ENCODE measurements around the gene ADCY9. TPM values are rescaled to one million over a fixed set of nuclear protein-coding genes. Genes with fewer than 3 reads are reported as not detected.
A peak's percentile ranks its signal among the peaks of the same experiment; 100 is the strongest.

ADCY9 gene
- total RNA-seq: 10 to 100 TPM; 22.3 to 37.6 TPM
- polyA plus RNA-seq: 10 to 100 TPM; 12.7 to 12.8 TPM
- long read RNA-seq, donor 1, full-length matches to known transcripts: 2 of 2 reads
- long read RNA-seq, donor 1, partial matches to known transcripts: 0 of 2 reads
- long read RNA-seq, donor 1, other reads (novel, unspliced or antisense): 0 of 2 reads
- long read RNA-seq, donor 2: 0 reads
- long read RNA-seq, donor 3: 0 reads
- long read RNA-seq, donor 4: 0 reads
- long read RNA-seq, donor 5: 0 reads

DNA sequence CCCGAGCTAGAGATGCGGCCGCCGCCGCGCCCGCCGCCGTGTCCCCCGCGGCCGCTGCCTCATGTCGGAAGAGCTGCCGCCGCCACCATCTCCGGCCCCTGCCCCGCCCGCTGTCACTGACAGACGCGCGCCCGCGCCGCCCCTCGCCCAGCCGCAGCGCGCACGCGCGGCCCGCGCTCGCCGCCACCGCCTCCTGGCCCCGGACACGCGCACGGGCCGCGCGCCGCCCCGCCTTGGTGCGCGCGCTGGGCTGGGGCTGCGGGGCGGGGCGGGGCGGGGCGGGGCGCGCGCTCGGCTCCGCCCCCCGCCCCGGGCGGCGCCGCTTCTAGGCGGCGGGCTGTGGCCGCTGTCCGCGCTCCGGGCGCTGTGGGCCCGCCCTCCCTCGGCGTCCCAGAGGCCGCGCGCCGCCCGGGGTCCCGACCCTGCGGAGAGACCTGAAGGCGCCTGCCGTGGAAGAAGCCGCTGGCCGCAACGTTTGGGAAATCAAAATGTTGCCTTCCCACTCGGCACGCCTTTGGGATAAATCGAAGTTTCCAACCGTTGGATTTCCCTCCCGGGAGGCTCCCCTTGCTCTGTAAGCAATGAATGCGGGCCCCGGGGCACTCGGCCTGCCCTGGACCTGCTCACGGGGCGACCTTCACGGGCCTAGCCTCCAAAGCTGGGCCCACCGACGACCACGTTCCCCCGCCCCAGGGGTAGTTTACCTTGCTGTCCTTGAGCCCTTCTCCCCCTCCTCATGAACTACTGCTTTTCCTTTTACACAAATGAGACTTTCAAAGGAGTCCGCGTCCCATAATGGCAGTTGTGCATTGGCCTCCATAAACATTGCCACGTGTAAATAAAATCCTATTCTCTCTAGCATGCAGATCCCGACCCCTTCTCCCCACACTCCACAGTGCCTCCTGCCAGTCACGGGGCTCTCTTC is at the start of gene ADCY9:
Gene ADCY9 (minus strand): TSS at position 118 of the 925 bp plus-strand sequence. CDS start 1,000 bp downstream, outside the sequence.
- Histone ChIP-seq H3K27ac (ENCODE audit: low read depth in 1 of 2, low read length in 1 of 2) (peak within 1 kb of the TSS; percentile 80 to 84), H3K4me1 (ENCODE audit: control insufficient read depth in 5 of 5, insufficient read depth in 5 of 5, low read length in 5 of 5) (peaks cover 0 to 37% (median 15%) of the 10 kb centered on the region in 5 donors), H3K36me3 (ENCODE audit: control insufficient read depth in 4 of 4, insufficient read depth in 4 of 4, low read length in 4 of 4) (peaks cover 0 to 2% (median 0%) of the 10 kb centered on the region in 4 donors), H3K4me3 (peak within 1 kb of the TSS; percentile 62), H3K9ac (ENCODE audit: insufficient read depth in 1 of 2, low read length in 2 of 2) (peak within 1 kb of the TSS; percentile 68 to 71), H3K9me3 (ENCODE audit: control insufficient read depth in 4 of 4, insufficient read depth in 3 of 4, low read length in 3 of 4) (no peaks in the 10 kb centered on the region), H3K27me3 (ENCODE audit: control insufficient read depth in 3 of 3, insufficient read depth in 3 of 3, low read length in 2 of 3) (no peaks in the 10 kb centered on the region)
- peak; percentile 82 to 94 (median 85) for DNase-seq
- peak; percentile 85 for ATAC-seq (ENCODE audit: insufficient read depth, low FRiP score)
- WGBS, 2 donors: 3 to 5% methylated on average over 53 to 105 of the region's 105 CpGs
- TF ChIP-seq, protein P1, sequence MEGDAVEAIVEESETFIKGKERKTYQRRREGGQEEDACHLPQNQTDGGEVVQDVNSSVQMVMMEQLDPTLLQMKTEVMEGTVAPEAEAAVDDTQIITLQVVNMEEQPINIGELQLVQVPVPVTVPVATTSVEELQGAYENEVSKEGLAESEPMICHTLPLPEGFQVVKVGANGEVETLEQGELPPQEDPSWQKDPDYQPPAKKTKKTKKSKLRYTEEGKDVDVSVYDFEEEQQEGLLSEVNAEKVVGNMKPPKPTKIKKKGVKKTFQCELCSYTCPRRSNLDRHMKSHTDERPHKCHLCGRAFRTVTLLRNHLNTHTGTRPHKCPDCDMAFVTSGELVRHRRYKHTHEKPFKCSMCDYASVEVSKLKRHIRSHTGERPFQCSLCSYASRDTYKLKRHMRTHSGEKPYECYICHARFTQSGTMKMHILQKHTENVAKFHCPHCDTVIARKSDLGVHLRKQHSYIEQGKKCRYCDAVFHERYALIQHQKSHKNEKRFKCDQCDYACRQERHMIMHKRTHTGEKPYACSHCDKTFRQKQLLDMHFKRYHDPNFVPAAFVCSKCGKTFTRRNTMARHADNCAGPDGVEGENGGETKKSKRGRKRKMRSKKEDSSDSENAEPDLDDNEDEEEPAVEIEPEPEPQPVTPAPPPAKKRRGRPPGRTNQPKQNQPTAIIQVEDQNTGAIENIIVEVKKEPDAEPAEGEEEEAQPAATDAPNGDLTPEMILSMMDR (IDR thresholded peaks at IDR 0.05; ENCODE audit: control extremely low read depth, extremely low read depth): no peak

DNA sequence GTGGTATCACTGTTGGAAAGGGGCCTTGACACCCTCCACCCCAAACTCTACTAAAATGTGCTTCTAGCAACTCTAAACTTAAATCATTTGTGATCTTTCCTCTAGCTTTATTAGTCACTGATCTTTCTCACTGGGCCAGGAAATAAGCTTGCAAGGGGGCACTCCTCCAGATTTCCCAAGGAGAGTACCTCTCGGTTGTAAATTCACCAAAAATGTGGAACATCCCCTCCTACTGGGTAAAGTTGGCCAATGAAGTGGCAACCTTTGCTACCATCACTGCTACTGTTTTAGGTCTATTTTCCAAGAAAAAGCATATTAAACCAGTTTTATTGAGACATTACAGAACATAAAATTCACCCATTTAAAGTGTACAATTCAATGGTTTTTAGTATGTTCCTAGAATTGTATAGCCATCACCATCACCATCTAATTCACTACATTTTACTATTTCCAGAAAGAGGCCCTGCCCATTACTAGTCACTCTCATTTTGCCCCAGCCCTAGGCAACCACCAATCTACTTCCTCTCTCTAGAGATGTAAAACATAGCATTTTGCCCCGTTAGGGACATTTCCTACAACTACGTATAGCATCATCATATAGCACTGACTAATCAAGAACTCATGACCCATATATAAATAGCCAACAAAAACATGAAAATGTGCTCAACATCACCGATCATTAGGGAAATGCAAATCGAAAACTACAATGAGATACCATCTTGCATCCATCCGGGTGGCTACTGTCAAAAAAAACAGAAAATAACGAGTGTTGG is 44.6 kb upstream of the ADCY9 start:
- WGBS, 2 donors: 77 to 78% methylated on average over 7 of the region's 7 CpGs

DNA sequence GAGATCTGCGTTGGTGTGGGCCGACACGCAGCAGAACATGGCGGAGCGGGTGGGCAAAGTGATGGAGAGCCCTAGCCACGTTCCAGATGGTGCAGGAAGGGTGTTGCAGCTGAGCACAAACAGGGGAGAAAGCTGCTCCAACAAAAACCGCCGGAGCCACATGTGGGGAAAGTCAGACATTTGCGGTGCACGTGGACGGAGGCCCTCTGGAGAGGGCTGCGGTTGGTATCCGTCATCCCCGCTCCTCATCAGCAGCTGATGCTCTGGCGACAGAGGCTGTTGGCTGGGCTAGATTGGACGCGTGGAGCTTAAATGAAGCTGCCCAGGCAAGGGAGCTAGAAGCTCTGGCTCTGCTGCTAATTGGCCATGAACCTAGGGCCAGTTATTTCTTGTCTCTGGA is 43.5 kb upstream of the ADCY9 start:
- no peaks in the 10 kb centered on the region for H3K4me1 ChIP-seq (ENCODE audit: control insufficient read depth in 5 of 5, insufficient read depth in 5 of 5, low read length in 5 of 5)
- WGBS, 2 donors: 93 to 98% methylated on average over 17 of the region's 17 CpGs
- peak in 1 of 3 donors; percentile 14 for DNase-seq
- TF ChIP-seq, protein P1 (IDR thresholded peaks at IDR 0.05; ENCODE audit: control extremely low read depth, extremely low read depth): no peak
- no peak overlapping the region for H3K4me3 ChIP-seq
- no peak overlapping the region for H3K27ac ChIP-seq (ENCODE audit: low read depth in 1 of 2, low read length in 1 of 2)
- H3K9me3 ChIP-seq (ENCODE audit: control insufficient read depth in 4 of 4, insufficient read depth in 3 of 4, low read length in 3 of 4): peaks cover 0 to under 1% (median 0%) of the 10 kb centered on the region in 4 donors
- H3K27me3 ChIP-seq (ENCODE audit: control insufficient read depth in 3 of 3, insufficient read depth in 3 of 3, low read length in 2 of 3): no peaks in the 10 kb centered on the region
- ATAC-seq (ENCODE audit: insufficient read depth, low FRiP score): no peak
- no peak overlapping the region for H3K9ac ChIP-seq (ENCODE audit: insufficient read depth in 1 of 2, low read length in 2 of 2)
- no peaks in the 10 kb centered on the region for H3K36me3 ChIP-seq (ENCODE audit: control insufficient read depth in 4 of 4, insufficient read depth in 4 of 4, low read length in 4 of 4)

More for the DNA sequence above, 44.6 kb upstream of the ADCY9 start:
- Histone ChIP-seq H3K4me3 (no peak overlapping the region), H3K27ac (ENCODE audit: low read depth in 1 of 2, low read length in 1 of 2) (no peak overlapping the region), H3K36me3 (ENCODE audit: control insufficient read depth in 4 of 4, insufficient read depth in 4 of 4, low read length in 4 of 4) (no peaks in the 10 kb centered on the region), H3K9me3 (ENCODE audit: control insufficient read depth in 4 of 4, insufficient read depth in 3 of 4, low read length in 3 of 4) (no peaks in the 10 kb centered on the region), H3K9ac (ENCODE audit: insufficient read depth in 1 of 2, low read length in 2 of 2) (no peak overlapping the region), H3K4me1 (ENCODE audit: control insufficient read depth in 5 of 5, insufficient read depth in 5 of 5, low read length in 5 of 5) (no peaks in the 10 kb centered on the region), H3K27me3 (ENCODE audit: control insufficient read depth in 3 of 3, insufficient read depth in 3 of 3, low read length in 2 of 3) (no peaks in the 10 kb centered on the region)
- DNase-seq (no peak), ATAC-seq (ENCODE audit: insufficient read depth, low FRiP score) (no peak)
- TF ChIP-seq, protein P1 (IDR thresholded peaks at IDR 0.05; ENCODE audit: control extremely low read depth, extremely low read depth): no peak
